ENCODE data around the gene MRPL10.

DNA sequence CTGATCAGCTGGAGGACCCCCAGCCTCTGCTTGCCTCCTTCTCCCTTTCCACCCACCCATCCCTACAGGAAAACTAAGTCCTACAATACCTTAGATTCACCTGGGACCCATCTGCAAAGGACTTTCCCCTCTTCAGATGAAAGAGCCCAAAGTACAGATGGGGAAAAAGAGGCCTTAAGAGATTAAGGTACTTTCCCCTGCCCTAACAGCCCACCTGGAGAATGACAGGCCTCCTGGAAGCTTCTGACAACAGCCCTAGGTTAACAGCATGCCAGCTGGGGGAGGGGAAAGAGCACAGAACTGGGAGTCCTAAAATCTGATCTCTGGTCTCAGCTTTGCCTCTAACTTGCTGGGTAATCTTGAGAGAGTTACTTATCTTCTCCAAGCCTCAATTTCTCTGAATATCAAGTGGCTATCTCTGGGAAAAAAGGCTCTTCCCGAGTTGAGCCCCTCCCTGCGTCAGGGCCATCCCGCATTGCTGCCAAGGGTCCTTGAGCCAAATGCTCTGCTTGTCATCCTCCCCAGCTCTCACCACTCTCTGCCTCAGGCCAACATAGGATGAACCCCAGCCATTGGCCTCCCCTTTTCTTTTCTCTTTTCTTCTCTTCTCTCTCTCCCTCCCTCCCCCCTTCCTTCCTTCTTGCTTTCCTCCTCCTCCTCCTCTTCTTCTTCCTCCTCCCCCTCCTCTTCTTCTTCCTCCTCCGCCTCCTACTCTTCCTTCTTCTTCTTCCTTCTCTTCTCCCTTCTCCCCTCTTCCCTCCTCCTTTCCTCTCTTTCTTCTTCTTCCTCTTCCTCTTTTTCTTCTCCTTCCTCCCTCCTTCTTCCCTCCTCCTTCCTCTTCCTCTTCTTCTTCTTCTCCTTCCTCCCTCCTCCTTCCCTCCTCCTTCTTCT, 42.1 kb upstream of the MRPL10 start:
- TF ChIP-seq, protein P1, sequence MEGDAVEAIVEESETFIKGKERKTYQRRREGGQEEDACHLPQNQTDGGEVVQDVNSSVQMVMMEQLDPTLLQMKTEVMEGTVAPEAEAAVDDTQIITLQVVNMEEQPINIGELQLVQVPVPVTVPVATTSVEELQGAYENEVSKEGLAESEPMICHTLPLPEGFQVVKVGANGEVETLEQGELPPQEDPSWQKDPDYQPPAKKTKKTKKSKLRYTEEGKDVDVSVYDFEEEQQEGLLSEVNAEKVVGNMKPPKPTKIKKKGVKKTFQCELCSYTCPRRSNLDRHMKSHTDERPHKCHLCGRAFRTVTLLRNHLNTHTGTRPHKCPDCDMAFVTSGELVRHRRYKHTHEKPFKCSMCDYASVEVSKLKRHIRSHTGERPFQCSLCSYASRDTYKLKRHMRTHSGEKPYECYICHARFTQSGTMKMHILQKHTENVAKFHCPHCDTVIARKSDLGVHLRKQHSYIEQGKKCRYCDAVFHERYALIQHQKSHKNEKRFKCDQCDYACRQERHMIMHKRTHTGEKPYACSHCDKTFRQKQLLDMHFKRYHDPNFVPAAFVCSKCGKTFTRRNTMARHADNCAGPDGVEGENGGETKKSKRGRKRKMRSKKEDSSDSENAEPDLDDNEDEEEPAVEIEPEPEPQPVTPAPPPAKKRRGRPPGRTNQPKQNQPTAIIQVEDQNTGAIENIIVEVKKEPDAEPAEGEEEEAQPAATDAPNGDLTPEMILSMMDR (IDR thresholded peaks at IDR 0.05; ENCODE audit: insufficient read depth, low read length, poor library complexity, severe bottlenecking): no peak
- no peak for TF ChIP-seq EZH2phosphoT487 (conservative IDR thresholded peaks at IDR 0.05; ENCODE audit: low read length)

All from SU-DHL-6 (cell line).